DND-41 (cell line): Measurements from ENCODE around the gene TNFSF9.
A peak's percentile ranks its signal among the peaks of the same experiment; 100 is the strongest.
"Not testable (repeated sequence)": the region's sequence is repeated elsewhere in the genome, so short reads cannot be mapped to it uniquely, and the experiment has no call there.

Experiments used
- ATAC-seq: fragments of 200-7000 bp; cut with Tn5 transposase; 3 replicates; pipeline ENCODE4 v1.9.1; 2021; ENCODE audit warnings: low read depth; ENCODE audit not compliant: insufficient read depth
- DNase-seq: peaks from one replicate; pipeline ENCODE4 v3.0.0-alpha.2; 2020
- H2AFZ ChIP-seq: 2 replicates; pipeline ENCODE4 v1.6.0; 2012; ENCODE audit warnings: low read depth, low read length
- H3K27ac ChIP-seq: 2 replicates; pipeline ENCODE4 v1.5.1; 2012; ENCODE audit warnings: low read length, inconsistent platforms
- H3K27me3 ChIP-seq: fragments of 200-600 bp; sonication (generic); 2 replicates; pipeline ENCODE4 v1.6.0; 2012; ENCODE audit warnings: low read length, mild to moderate bottlenecking, inconsistent platforms; ENCODE audit not compliant: insufficient read depth, poor library complexity
- H3K36me3 ChIP-seq: 2 replicates; pipeline ENCODE4 v1.5.1; 2012; ENCODE audit warnings: low read length, inconsistent platforms; ENCODE audit not compliant: insufficient read depth
- H3K4me1 ChIP-seq: 2 replicates; pipeline ENCODE4 v1.5.1; 2012; ENCODE audit warnings: mild to moderate bottlenecking, low read length; ENCODE audit not compliant: insufficient read depth
- H3K4me2 ChIP-seq: 2 replicates; pipeline ENCODE4 v1.6.0; 2012; ENCODE audit warnings: mild to moderate bottlenecking, moderate library complexity, low read length, inconsistent platforms; ENCODE audit not compliant: insufficient read depth
- H3K4me3 ChIP-seq, 2 experiments: fragments of 200-600 bp in 1 of 2; shearing (Covaris generic) in 1 of 2; 2 replicates each; pipeline ENCODE4 v1.5.1; 2012 to 2016; ENCODE audit warnings: inconsistent platforms in 2 of 2, low read length in 2 of 2, mild to moderate bottlenecking in 2 of 2, low read depth in 1 of 2, moderate library complexity in 1 of 2
- H3K79me2 ChIP-seq: 2 replicates; pipeline ENCODE4 v1.6.0; 2012; ENCODE audit warnings: low read length, inconsistent platforms; ENCODE audit not compliant: insufficient read depth
- H3K9ac ChIP-seq: 2 replicates; pipeline ENCODE4 v1.6.0; 2012; ENCODE audit warnings: low read depth, mild to moderate bottlenecking, inconsistent platforms, low read length, moderate library complexity
- H3K9me3 ChIP-seq: 2 replicates; pipeline ENCODE4 v1.5.1; 2012; ENCODE audit warnings: low read length, moderate library complexity, mild to moderate bottlenecking, inconsistent platforms; ENCODE audit not compliant: insufficient read depth, severe bottlenecking
- H4K20me1 ChIP-seq: 2 replicates; pipeline ENCODE4 v1.6.0; 2012; ENCODE audit warnings: low read length; ENCODE audit not compliant: insufficient read depth
- CTCF ChIP-seq: IDR thresholded peaks from 2 replicates; pipeline ENCODE4 v1.5.1; 2012; ENCODE audit warnings: borderline replicate concordance, low read length, moderate library complexity, mild to moderate bottlenecking; ENCODE audit not compliant: poor library complexity, severe bottlenecking; ENCODE audit errors: extremely low read depth
- EZH2 ChIP-seq: IDR thresholded peaks from 3 replicates; pipeline ENCODE4 v1.6.1; 2012; ENCODE audit warnings: borderline replicate concordance, low read depth, mild to moderate bottlenecking, moderate library complexity, low read length, inconsistent platforms; ENCODE audit not compliant: severe bottlenecking

The TNFSF9 gene

DNA sequence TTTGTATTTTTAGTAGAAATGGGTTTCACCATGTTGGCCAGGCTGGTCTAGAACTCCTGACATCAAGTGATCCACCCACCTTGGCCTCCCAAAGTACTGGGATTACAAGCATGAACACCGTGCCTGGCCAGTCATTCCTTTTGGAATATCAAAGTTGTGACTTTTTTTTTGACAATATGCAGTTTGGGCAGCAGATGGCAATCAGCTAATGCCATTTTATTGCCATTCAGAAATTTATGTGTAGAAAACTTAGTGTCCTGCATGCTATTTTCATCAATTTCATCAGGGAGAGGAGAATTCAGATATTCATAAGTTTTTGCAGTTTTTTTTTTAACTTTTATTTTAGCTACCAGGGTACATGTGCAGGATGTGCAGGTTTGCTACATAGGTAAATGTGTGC lies 31.6 kb downstream of the TNFSF9 start:
- not testable (repeated sequence) for H3K27ac ChIP-seq, DNase-seq, H3K4me2 ChIP-seq, H3K9ac ChIP-seq, H3K4me3 ChIP-seq, H3K9me3 ChIP-seq, H4K20me1 ChIP-seq, ATAC-seq, H2AFZ ChIP-seq, H3K4me1 ChIP-seq, H3K36me3 ChIP-seq, H3K79me2 ChIP-seq, H3K27me3 ChIP-seq
- TF ChIP-seq CTCF, result peak; percentile 27

DNA sequence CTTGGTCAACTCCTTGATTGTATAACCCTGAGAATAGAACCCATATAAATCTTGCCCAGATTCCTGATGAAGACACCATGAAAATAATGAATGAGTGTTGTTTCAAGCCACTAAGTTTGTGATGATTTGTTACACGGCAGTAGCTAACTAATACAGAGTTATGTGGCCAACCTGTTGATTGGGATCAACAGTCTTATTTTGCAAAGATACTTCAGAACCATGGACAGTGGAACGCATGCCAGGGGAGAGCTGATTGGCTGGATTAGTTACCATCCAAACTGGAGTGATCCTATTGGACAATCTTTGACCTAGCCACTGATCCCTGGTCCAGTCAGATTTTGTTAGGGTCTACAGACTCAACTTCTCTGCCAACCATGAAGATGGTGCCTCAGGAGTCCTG lies 33.6 kb downstream of the TNFSF9 start:
- Histone ChIP-seq H3K27ac (no peak overlapping the region), H3K4me2 (no peak overlapping the region), H3K9me3 (peaks cover 6% of the 10 kb centered on the region), H3K4me1 (no peaks in the 10 kb centered on the region), H3K9ac (no peak overlapping the region), H4K20me1 (no peaks in the 10 kb centered on the region), H3K36me3 (no peaks in the 10 kb centered on the region), H3K4me3 (no peak overlapping the region), H3K79me2 (no peaks in the 10 kb centered on the region), H3K27me3 (no peaks in the 10 kb centered on the region), H2AFZ (no peak overlapping the region)
- TF ChIP-seq CTCF (no peak), EZH2 (no peak)
- ATAC-seq, result peak; percentile 68; the same call in 2 of the 3 replicates
- peak; percentile 56 for DNase-seq

- H3K79me2 ChIP-seq, DNase-seq, H3K4me2 ChIP-seq, H2AFZ ChIP-seq, ATAC-seq, H3K27me3 ChIP-seq, H3K4me3 ChIP-seq, H3K9ac ChIP-seq, H3K4me1 ChIP-seq, H4K20me1 ChIP-seq, H3K27ac ChIP-seq, H3K36me3 ChIP-seq: not testable (repeated sequence)
- peaks cover 11% of the 10 kb centered on the region for H3K9me3 ChIP-seq
These were observed 35.9 kb downstream of the TNFSF9 start for GRCh38 chr19:6566727-6567126.

- Histone ChIP-seq H3K27me3 (no peaks in the 10 kb centered on the region), H3K4me3 (no peak overlapping the region), H3K27ac (no peak overlapping the region), H3K4me1 (no peaks in the 10 kb centered on the region), H4K20me1 (no peaks in the 10 kb centered on the region), H3K79me2 (no peaks in the 10 kb centered on the region), H3K9ac (no peak overlapping the region), H3K36me3 (no peaks in the 10 kb centered on the region), H3K4me2 (no peak overlapping the region), H3K9me3 (peaks cover 11% of the 10 kb centered on the region), H2AFZ (no peak overlapping the region)
- ATAC-seq (no peak), DNase-seq (no peak)
- no peak for TF ChIP-seq CTCF
- TF ChIP-seq EZH2, result no peak
These were observed 37.2 kb downstream of the TNFSF9 start for GRCh38 chr19:6568010-6568526.
